Esophagus squamous epithelium (tissue), 4 donors: Measurements from ENCODE around the gene SET.

ENCODE experiments used
- CTCF ChIP-seq, 6 experiments: fragments of 450-650 bp in 4 of 6; fragments of 200-600 bp in 2 of 6; sonication (generic) in 2 of 6; IDR thresholded peaks; one replicate each; pipeline ENCODE4 v1.5.1; 2016 to 2019; ENCODE audit warnings: antibody characterized with exemption in 6 of 6, mild to moderate bottlenecking in 4 of 6, moderate library complexity in 4 of 6
- POLR2A ChIP-seq, 4 donors: fragments of 450-650 bp; IDR thresholded peaks; one replicate each; pipeline ENCODE4 v1.6.1; 2017; ENCODE audit warnings: antibody characterized with exemption in 4 of 4, mild to moderate bottlenecking in 4 of 4, moderate library complexity in 3 of 4

- TF ChIP-seq CTCF (IDR thresholded peaks at IDR 0.05): no peak
- TF ChIP-seq POLR2A (IDR thresholded peaks at IDR 0.05): no peak
These were observed 40.3 kb downstream of the SET start for GRCh38 chr9:128729302-128729701.
